ENCODE data around the gene CHRM2. TPM values are rescaled to one million over a fixed set of nuclear protein-coding genes. Genes with fewer than 3 reads are reported as not detected.

CHRM2 gene
- total RNA-seq, 1 experiment from 2014 or later = not detected

- TF ChIP-seq CTCF (IDR thresholded peaks at IDR 0.05 in 2 of 3, conservative IDR thresholded peaks at IDR 0.05 in 1 of 3; ENCODE audit: borderline replicate concordance in 1 of 3, insufficient read depth in 1 of 3, low read depth in 2 of 3, low read length in 2 of 3) = no peak
- no peak for TF ChIP-seq POLR2AphosphoS5 (IDR thresholded peaks at IDR 0.05; ENCODE audit: low read depth, low read length)
- TF ChIP-seq SP1 (IDR thresholded peaks at IDR 0.05; ENCODE audit: low read depth) = no peak
Measured at GRCh38 chr7:136931169-136931867, 62.9 kb downstream of the CHRM2 start (continued).

GRCh38 chr7:136937436-136937835 is 69.0 kb downstream of the CHRM2 start:
- H3K9me2 ChIP-seq (ENCODE audit: insufficient read depth) = no peaks in the 10 kb centered on the region
- no peaks in the 10 kb centered on the region for H4K20me1 ChIP-seq (ENCODE audit: insufficient read depth)
- no peaks in the 10 kb centered on the region for H3K36me3 ChIP-seq (ENCODE audit: control insufficient read depth in 1 of 2, insufficient read depth in 2 of 2, low read length in 2 of 2)
- no peak overlapping the region for H3K9ac ChIP-seq (ENCODE audit: low read length)
- no TSS peak for BruUV-seq (replicated peaks)
- no peak for TF ChIP-seq POLR2A (IDR thresholded peaks at IDR 0.05; ENCODE audit: borderline replicate concordance, extremely low read depth, insufficient read depth, insufficient read length)
- TF ChIP-seq CEBPB (IDR thresholded peaks at IDR 0.05; ENCODE audit: low read depth) = no peak
- TF ChIP-seq ELF1 (IDR thresholded peaks at IDR 0.05; ENCODE audit: borderline replicate concordance, low read depth) = no peak
- TF ChIP-seq SP1 (IDR thresholded peaks at IDR 0.05; ENCODE audit: low read depth) = no peak
- TF ChIP-seq SRF (IDR thresholded peaks at IDR 0.05; ENCODE audit: low read depth) = no peak
- no peak for TF ChIP-seq MAX (IDR thresholded peaks at IDR 0.05)
- TF ChIP-seq POLR2AphosphoS5 (IDR thresholded peaks at IDR 0.05; ENCODE audit: low read depth, low read length) = no peak
- TF ChIP-seq RAD21 (IDR thresholded peaks at IDR 0.05; ENCODE audit: low read depth) = no peak
- no peak for TF ChIP-seq EZH2 (IDR thresholded peaks at IDR 0.05)
- no peak for TF ChIP-seq ZNF274 (IDR thresholded peaks at IDR 0.05; ENCODE audit: low read depth, low read length)
- TF ChIP-seq JUND (IDR thresholded peaks at IDR 0.05) = no peak
- no peak for TF ChIP-seq EGR1 (IDR thresholded peaks at IDR 0.05; ENCODE audit: low read depth)
- TF ChIP-seq REST (IDR thresholded peaks at IDR 0.05; ENCODE audit: low read depth) = no peak
- TF ChIP-seq SIN3A (IDR thresholded peaks at IDR 0.05; ENCODE audit: low read depth) = no peak
- no peak for ATAC-seq
- no peaks in the 10 kb centered on the region for H3K4me1 ChIP-seq (ENCODE audit: control insufficient read depth in 1 of 2, insufficient read depth in 2 of 2, low read length in 2 of 2)
- no peak for DNase-seq (ENCODE audit: low read depth, low spot score)
- ChIA-PET CTCF (no interaction called here), RAD21 (ENCODE audit: low non-redundant PET in 1 of 2, low total read pairs in 2 of 2, uncharacterized antibody in 2 of 2, unreplicated experiment in 2 of 2) (no interaction called here), POLR2A (no interaction called here)
- H3K79me2 ChIP-seq (ENCODE audit: insufficient read depth, low read length) = no peaks in the 10 kb centered on the region
- H3K27ac ChIP-seq (ENCODE audit: low read depth, low read length) = no peak overlapping the region
- H3K27me3 ChIP-seq (ENCODE audit: insufficient read depth, low read length) = no peaks in the 10 kb centered on the region
- no peak overlapping the region for H3K4me3 ChIP-seq (replicated peaks in 1 of 2; ENCODE audit: low read depth in 1 of 2, low read length in 2 of 2)
- H2AFZ ChIP-seq (ENCODE audit: low read depth, low read length, poor library complexity, severe bottlenecking) = no peak overlapping the region
- intact Hi-C loops (cut with micrococcal nuclease) = no loop called here
- H3K4me2 ChIP-seq (ENCODE audit: low read length) = no peak overlapping the region
- peaks cover 10 to 14% of the 10 kb centered on the region in 2 experiments; a peak in 2 of 4 replicates for H3K9me3 ChIP-seq (ENCODE audit: control insufficient read depth in 1 of 2, insufficient read depth in 1 of 2, low read depth in 1 of 2, low read length in 2 of 2)
